Naive B cell (primary cell): Measurements from ENCODE around the gene KCNQ1. TPM values are rescaled to one million over a fixed set of nuclear protein-coding genes. Genes with fewer than 3 reads are reported as not detected.

Experiments used
- ATAC-seq, 2 donors: fragments of 150-1000 bp; cut with Tn5 transposase; 2 replicates each; pipeline ENCODE4 v1.10.0; 2021; ENCODE audit warnings: low read depth in 2 of 2, mild to moderate bottlenecking in 2 of 2, moderate library complexity in 2 of 2
- DNase-seq: peaks from one replicate; pipeline ENCODE4 v3.0.0; 2022
- H3K27ac Mint-ChIP-seq, 6 donors: one replicate each; pipeline ENCODE4 v1.8.0; 2020 to 2022; ENCODE audit warnings: mild to moderate bottlenecking in 6 of 6, mixed read lengths in 6 of 6, moderate library complexity in 5 of 6, inconsistent platforms in 2 of 6
- H3K27me3 Mint-ChIP-seq, 3 donors: one replicate each; pipeline ENCODE4 v1.8.0; 2021 to 2022; ENCODE audit warnings: mixed read lengths in 3 of 3, mild to moderate bottlenecking in 1 of 3
- H3K36me3 Mint-ChIP-seq, 2 donors: one replicate each; pipeline ENCODE4 v1.8.0; 2020 to 2022; ENCODE audit warnings: mixed read lengths in 2 of 2, inconsistent platforms in 1 of 2, mild to moderate bottlenecking in 1 of 2
- H3K4me1 Mint-ChIP-seq, 3 donors: one replicate each; pipeline ENCODE4 v1.8.0; 2020 to 2022; ENCODE audit warnings: mixed read lengths in 3 of 3, inconsistent platforms in 1 of 3, mild to moderate bottlenecking in 1 of 3, moderate library complexity in 1 of 3
- H3K4me3 Mint-ChIP-seq, 8 donors: one replicate each; pipeline ENCODE4 v1.8.0; 2020 to 2022; ENCODE audit warnings: mild to moderate bottlenecking in 8 of 8, mixed read lengths in 8 of 8, moderate library complexity in 8 of 8, inconsistent platforms in 2 of 8
- H3K9me3 Mint-ChIP-seq, 7 donors: one replicate each; pipeline ENCODE4 v1.8.0; 2020 to 2022; ENCODE audit warnings: mixed read lengths in 7 of 7, mild to moderate bottlenecking in 5 of 7, inconsistent platforms in 2 of 7, moderate library complexity in 1 of 7
- polyA plus RNA-seq, 6 donors: library from polyadenylated mRNA; unstranded; fragments of 300-500 nt; fragmentation: Illumina TruSeq; gene quantifications; one replicate each; pipeline ENCODE4 v1.2.3, GENCODE V29; 2021; ENCODE audit warnings: low read depth in 6 of 6

Gene KCNQ1
- polyA plus RNA-seq, 6 donors from 2014 or later: 9.3 to 22.6 (median 10.3) TPM

DNA sequence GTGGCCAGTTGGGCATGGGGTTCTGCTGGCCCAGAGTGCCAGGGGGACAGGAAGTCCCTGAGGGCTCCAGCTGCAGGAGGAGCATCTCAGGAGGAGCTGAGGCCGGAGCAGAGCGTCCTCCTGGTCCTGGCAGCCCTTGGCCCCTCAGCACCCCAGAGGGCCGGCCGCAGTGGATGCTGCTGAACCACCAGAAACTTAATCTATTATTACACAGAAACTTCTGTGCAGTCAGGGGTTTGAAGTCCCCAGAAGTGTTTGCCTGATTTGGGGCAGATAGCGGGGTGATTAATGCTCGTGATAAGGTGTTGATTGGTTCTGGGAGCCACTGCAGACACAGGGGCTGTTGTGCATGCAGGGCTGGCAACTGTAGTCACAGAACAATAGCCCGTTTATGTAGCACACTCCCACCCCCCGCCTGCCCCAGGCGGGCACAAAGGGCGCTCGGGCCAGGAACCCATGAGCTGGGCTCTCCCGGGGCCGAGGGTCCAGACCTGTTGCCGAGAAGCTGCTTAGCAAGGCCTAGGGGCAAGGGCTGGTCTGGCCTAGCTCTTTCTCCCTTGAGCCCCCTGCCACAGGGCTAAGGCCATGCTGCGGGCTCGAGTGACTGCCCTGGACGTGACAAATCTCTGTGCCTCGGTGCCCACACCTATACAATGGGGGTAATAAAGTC, 284.0 kb downstream of the KCNQ1 start:
- Mint-ChIP-seq H3K27me3 (no peaks in the 10 kb centered on the region), H3K4me1 (peaks cover 0 to 8% (median 6%) of the 10 kb centered on the region in 3 donors), H3K4me3 (no peak overlapping the region), H3K9me3 (no peaks in the 10 kb centered on the region), H3K36me3 (no peaks in the 10 kb centered on the region), H3K27ac (no peak overlapping the region)
- no peak for ATAC-seq
- DNase-seq: no peak

DNA sequence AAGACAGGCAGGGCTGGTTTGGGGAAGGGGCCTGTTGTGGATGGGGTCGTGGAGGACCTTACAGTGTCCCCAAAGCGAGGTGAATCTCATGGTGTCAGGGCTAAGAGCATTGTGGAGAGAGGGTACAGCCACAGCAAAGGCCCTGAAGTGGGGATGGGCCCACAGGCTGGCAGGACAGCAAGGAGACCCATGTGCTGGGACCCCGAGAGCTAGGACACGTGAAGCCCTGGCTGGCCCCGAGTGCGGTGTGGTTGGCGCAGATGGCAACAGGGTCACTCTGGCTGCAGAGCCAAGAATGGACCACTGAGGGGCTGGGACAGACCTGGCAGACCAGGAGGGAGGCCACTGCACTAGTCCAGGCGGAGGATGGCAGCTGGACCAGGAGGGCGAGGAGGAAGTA, 285.0 kb downstream of the KCNQ1 start:
- no peak for DNase-seq
- Mint-ChIP-seq H3K27me3 (no peaks in the 10 kb centered on the region), H3K9me3 (no peaks in the 10 kb centered on the region), H3K4me3 (no peak overlapping the region), H3K36me3 (no peaks in the 10 kb centered on the region), H3K27ac (peak overlapping the region in 2 of 6 donors; percentile 48 to 51), H3K4me1 (peaks cover 0 to 13% (median 6%) of the 10 kb centered on the region in 3 donors)
- ATAC-seq: no peak

DNA sequence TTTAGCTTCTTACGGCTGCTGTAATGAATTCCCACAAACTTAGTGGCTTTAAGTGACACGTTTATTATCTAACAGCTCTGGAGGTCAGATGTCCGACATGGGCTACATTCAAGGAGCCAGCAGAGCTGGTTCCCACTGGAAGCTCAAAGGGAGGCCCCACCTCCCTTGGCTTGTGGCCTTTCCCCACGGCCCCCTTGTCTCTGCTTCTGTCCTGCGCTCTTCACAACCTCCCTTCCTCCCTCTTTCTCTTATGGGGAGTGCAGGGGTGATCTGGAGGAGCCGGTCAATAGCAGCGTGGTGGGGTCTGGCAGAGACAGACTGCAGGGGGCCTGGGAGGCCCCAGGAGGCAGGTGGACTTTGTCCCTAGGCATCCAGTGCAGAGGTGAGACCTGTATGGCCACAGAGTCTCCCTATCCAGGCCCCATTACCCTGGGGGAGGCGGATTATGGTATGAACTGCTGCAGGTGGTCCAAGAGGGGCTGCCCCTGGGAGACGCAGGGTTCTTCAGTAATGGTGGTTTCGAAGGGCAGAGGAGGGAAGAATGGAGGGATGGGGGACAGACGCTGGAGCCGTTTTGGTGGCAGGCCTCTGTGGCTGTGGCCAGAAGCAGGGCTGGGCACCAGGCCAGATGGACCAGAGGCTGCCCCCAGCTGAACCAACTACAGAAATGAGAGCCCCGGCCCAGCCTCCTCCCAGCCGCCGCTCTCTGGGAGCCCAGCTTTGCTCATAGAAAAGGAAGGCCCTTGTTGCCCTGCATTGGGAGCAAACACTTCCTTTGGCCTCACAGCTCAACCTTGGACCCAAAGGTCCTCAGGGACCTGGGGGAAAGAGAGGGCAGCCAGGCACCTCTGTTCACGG, 285.7 kb downstream of the KCNQ1 start:
- H3K36me3 Mint-ChIP-seq: no peaks in the 10 kb centered on the region
- ATAC-seq: no peak
- DNase-seq: no peak
- H3K4me3 Mint-ChIP-seq: no peak overlapping the region
- H3K27me3 Mint-ChIP-seq: no peaks in the 10 kb centered on the region
- H3K4me1 Mint-ChIP-seq: peaks cover 0 to 13% (median 6%) of the 10 kb centered on the region in 3 donors
- no peaks in the 10 kb centered on the region for H3K9me3 Mint-ChIP-seq
- H3K27ac Mint-ChIP-seq: no peak overlapping the region

DNA sequence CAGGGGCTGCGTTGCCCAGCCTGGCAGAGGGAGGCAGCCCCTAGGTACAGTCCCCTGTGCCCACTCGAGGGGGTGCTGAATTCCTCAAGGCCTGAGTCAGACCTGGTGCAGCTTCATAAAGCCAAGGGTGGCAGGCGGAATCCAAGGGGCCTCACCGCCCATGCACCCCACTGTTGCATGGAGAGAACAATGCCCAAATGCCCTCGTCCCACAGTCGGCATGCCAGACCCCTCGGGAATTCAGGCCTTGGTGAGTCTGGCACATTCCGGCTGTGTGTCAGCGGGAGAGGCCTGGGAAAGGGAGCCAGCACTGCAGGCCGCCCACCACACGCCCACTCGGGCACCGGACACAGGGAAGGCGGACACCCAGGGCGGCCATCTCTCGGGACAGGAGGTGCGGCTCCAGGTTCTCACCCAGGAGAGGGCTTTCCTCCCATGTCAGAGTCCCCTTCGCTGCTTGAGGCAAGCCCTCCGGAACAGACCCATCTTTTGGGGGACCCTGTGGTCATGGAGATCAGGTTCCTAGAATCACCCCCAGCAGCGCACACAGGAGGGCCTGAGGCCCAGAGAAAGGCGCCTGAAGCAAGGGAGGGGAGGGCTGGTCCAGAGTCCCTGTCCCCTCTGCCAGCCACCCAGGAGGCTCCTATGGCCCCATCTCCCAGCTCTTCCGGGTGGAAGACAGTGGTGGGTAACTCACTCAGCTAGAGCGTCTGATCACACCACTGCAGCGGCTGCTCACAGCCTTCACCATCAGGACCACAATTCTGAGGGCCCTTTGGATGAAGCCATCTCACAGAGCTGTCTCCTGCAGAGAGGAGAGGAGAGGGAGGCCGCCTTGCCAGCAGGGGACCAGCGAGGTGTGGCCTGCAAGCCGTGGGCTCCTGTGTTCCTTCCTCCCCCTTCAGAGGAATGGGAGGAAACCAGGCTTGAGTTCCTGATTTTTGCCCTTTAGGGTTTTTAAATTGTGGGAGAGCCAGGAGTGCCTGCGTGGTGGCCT, 286.6 kb downstream of the KCNQ1 start:
- H3K4me1 Mint-ChIP-seq: peaks cover 0 to 13% (median 6%) of the 10 kb centered on the region in 3 donors
- no peak for ATAC-seq

DNA sequence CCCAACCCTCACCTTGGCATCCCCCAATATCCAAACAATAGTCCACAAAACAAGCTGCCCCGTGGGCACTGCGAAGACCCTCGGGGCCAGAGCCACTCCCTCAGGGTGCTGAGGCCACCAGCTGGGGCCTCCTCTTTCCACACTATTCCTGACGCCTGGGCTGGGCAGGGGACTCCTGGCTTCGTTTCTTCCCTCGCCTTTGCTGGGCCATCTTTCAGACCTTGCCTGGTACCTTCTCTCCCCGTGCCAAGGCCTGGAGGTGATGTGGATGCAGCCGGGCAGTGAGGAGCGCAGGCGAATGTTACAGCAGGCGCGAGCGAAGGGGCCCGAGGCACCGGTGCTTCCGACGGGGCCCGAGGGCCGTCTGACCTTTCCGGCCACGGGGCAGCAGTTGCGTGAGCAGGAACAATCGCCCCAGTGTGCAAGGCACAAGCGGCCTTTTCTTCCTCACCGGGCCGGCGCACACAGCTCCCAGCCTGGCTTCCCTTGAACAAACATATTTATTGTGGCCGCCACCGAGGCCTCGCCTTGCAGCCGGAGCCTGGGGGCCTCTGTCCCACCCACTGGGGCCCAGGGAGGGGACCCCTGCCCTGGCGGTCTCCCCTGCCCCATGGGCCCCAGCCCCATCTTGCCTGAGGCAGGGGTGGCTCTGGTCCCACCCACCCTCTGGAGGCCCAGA, 287.6 kb downstream of the KCNQ1 start:
- H3K27ac Mint-ChIP-seq: no peak overlapping the region
- H3K4me1 Mint-ChIP-seq: peaks cover 0 to 13% (median 0%) of the 10 kb centered on the region in 3 donors
- no peaks in the 10 kb centered on the region for H3K27me3 Mint-ChIP-seq
- ATAC-seq (no peak), DNase-seq (no peak)
- H3K4me3 Mint-ChIP-seq: no peak overlapping the region
- H3K36me3 Mint-ChIP-seq: no peaks in the 10 kb centered on the region
- no peaks in the 10 kb centered on the region for H3K9me3 Mint-ChIP-seq

More for the DNA sequence above, 286.6 kb downstream of the KCNQ1 start:
- Mint-ChIP-seq H3K9me3 (no peaks in the 10 kb centered on the region), H3K27ac (no peak overlapping the region), H3K36me3 (no peaks in the 10 kb centered on the region), H3K4me3 (no peak overlapping the region), H3K27me3 (no peaks in the 10 kb centered on the region)
- no peak for DNase-seq

DNA sequence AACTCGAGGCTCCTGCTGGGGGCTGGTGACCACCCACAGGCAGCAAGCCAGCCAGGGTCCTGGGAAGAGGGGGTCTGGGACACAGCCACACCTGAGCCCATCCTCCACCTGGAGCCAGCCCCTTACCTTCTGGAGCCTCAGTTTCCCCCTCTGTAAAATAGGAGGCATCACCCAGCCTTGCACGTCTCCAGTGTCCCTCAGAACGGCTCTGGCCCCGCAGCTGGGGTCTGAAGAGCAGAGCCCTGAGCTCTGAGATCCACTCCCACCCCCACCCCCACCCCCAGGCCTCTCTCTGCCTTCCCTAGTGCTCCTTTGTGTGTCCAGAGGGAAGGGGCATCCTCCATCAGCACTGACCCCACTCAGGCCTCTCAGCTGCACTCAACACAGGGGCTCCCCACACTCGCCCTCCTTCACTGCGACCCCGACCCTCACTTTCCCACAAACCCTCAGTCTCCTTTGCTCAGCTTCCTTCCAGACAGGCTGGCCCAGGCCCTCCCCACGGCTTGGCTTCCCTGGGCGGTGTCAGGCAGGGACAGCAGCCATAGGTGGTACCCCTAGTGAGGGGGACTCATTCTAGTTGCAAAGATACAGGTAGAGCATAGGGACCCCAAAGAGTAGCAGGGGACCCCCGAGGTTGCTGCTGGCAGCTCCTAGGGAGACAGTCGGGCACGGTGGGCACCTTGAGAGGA, 288.3 kb downstream of the KCNQ1 start:
- Mint-ChIP-seq H3K4me1 (peaks cover 0 to 10% (median 0%) of the 10 kb centered on the region in 3 donors), H3K36me3 (no peaks in the 10 kb centered on the region), H3K9me3 (no peaks in the 10 kb centered on the region), H3K4me3 (no peak overlapping the region), H3K27ac (peak overlapping the region in 1 of 6 donors; percentile 90), H3K27me3 (no peaks in the 10 kb centered on the region)
- DNase-seq (no peak), ATAC-seq (no peak)

DNA sequence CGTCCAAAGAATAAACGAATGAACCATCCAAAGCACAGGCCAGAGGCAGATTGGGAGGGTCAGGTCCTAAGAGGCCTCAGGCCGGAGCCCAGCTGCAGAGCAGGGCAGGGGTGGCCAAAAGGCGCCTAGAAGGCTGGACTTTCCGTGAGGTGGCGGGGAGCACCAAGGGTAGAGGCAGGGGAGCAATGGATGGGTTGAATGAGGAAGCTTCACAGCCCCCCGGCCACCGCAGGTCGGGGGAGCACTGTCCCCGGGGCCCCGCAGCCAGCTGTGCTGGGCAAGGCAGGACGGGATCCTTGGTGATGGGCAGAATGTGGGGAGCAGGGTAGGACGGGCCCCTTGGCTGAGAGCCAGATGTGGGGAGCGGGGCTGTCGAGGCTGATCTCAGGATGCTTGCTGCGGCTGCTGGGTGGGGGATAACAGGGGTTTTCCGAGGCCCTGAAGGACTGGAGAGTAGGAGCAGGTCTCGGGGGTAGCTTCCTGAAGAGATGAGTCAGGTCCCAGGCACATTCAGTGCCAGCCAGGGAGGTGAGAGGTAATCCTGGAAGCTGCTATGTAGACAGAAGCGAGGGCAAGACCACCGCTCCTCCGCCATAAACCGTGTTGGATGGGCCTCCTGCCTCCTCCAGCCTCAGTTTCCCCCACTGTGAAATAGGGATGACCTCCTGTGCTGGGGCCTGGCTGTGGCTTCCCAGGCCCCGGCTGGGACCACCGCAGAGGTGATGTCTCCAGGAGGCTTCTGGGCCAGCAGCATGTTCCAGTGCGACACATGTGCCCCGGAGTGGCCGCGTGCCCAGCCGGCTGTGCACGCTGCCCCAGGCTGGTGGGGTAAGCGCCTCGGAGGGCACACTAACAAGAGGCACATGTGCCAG, 289.6 kb downstream of the KCNQ1 start:
- no peaks in the 10 kb centered on the region for H3K9me3 Mint-ChIP-seq
- no peak for ATAC-seq
- no peak overlapping the region for H3K4me3 Mint-ChIP-seq
- H3K4me1 Mint-ChIP-seq: peaks cover 0 to 6% (median 0%) of the 10 kb centered on the region in 3 donors
- no peaks in the 10 kb centered on the region for H3K36me3 Mint-ChIP-seq
- H3K27ac Mint-ChIP-seq: no peak overlapping the region
- no peak for DNase-seq
- H3K27me3 Mint-ChIP-seq: no peaks in the 10 kb centered on the region

DNA sequence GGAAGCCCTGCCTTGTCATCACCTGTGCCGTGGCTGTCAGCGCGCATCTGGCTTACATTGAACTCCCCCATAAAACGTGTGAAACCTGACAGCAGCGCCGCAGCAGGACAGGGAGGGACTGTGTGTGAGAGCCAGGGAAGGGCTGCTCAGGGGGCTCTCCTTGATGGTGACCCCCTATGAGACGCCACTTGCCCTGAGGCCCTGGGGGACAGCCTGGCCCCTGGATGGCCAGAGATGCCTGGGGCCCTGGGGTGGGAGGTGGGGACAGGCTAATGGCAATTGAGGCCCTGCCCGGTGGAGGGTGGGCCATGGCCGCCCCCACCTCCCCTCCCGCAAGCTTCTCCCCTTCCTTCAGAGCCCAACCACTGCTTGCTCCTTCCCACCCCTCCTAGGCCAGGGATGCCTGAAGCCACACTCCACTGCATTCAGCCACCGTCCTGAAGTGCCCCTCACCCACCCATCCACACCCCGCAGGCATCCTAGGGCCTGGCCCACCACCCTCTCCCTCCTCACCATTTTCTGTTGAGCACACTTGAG, 290.3 kb downstream of the KCNQ1 start:
- Mint-ChIP-seq H3K4me1 (peaks cover 0 to 6% (median 0%) of the 10 kb centered on the region in 3 donors), H3K36me3 (no peaks in the 10 kb centered on the region), H3K4me3 (no peak overlapping the region), H3K27ac (no peak overlapping the region), H3K9me3 (no peaks in the 10 kb centered on the region), H3K27me3 (no peaks in the 10 kb centered on the region)
- no peak for ATAC-seq
- no peak for DNase-seq

DNA sequence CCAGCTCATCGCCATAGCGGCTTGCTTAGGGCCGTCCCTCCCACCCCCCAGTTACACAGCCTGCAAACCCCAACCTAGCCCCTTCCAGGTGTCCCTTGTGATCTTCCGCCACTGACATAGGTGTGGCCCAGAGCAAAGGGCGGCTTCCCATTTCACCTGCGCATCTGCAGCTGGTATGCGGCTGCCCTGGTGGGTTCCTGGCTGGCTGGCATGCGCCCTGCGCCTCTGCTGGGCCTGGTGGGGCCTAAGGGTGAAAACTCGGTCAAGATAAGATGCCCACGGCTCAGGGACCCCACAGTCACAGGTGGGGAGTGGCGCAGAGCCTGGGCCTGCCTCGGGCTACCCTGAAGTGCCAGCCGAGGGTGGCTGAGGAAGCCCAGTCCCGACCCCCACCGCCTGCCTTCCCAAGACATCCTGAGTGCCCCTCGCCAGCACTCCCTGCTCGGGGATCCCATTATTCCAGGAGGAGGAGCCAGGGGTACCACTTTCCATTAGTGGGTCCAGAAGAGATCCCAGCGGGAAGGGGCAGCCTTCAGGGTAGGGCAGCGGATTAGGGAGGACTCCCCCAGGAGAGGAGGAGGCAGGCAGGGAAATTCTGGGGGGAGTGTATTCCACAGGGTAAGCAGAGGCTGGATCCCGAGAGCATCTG, 291.9 kb downstream of the KCNQ1 start:
- H3K36me3 Mint-ChIP-seq: no peaks in the 10 kb centered on the region
- H3K4me3 Mint-ChIP-seq: no peak overlapping the region
- ATAC-seq: no peak
- no peak for DNase-seq
- no peaks in the 10 kb centered on the region for H3K9me3 Mint-ChIP-seq
- no peak overlapping the region for H3K27ac Mint-ChIP-seq
- H3K27me3 Mint-ChIP-seq: no peaks in the 10 kb centered on the region
- H3K4me1 Mint-ChIP-seq: peaks cover 0 to 15% (median 4%) of the 10 kb centered on the region in 3 donors

DNA sequence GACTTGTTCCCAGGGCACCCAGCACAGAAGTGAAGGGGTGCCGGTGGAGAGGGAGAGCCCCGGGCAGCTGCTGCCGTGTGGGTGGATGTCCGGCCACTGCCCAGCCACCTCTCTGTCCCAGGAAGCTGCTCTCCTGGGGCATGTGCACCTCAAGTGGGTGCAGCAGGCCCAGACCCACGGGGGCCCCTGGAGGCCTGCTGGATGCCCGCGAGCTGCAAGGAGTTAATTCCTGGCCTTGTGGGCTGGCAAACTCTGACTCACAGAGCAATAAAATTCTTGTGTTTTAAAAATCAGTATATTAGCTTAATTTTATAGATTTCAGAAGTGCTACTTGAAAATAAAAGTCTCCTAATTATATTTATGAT, 292.4 kb downstream of the KCNQ1 start:
- DNase-seq (no peak), ATAC-seq (no peak)
- Mint-ChIP-seq H3K9me3 (no peaks in the 10 kb centered on the region), H3K4me1 (peaks cover 0 to 18% (median 4%) of the 10 kb centered on the region in 3 donors), H3K4me3 (no peak overlapping the region), H3K36me3 (no peaks in the 10 kb centered on the region), H3K27me3 (no peaks in the 10 kb centered on the region), H3K27ac (no peak overlapping the region)

DNA sequence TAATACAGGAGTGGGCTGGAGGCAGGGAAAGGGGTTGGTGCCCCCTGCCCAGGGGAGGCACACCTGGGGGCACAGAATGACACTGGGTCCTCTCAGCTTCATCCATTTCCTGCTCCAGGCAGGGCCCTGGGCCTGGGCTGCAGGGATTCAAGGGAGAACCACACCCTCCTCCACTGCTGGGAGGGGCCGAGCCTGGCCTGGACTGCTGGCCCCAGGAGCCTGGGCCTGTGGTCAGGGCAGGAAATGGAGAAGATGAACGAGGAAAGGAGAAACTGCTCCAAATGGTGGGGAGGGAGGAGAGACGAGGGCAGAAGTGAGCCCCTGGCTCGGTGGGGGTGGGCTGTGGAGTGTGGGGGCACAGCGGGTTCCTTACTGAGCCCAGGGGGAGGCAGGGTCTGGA, 293.1 kb downstream of the KCNQ1 start:
- Mint-ChIP-seq H3K27ac (peak overlapping the region in 1 of 6 donors; percentile 20), H3K36me3 (no peaks in the 10 kb centered on the region), H3K4me3 (no peak overlapping the region)

More for the DNA sequence above, 293.1 kb downstream of the KCNQ1 start:
- ATAC-seq: no peak
- peaks cover 0 to 18% (median 4%) of the 10 kb centered on the region in 3 donors for H3K4me1 Mint-ChIP-seq
- no peaks in the 10 kb centered on the region for H3K27me3 Mint-ChIP-seq
- H3K9me3 Mint-ChIP-seq: no peaks in the 10 kb centered on the region
- no peak for DNase-seq
